Neutrophil (primary cell): ENCODE data around the gene GEMIN4.

ENCODE experiments used
- H3K27ac ChIP-seq: fragments of 200-600 bp; sonication (generic); 2 replicates; pipeline ENCODE4 v1.5.1; 2016; ENCODE audit warnings: mild to moderate bottlenecking, moderate library complexity
- H3K27me3 ChIP-seq: fragments of 200-600 bp; sonication (generic); 2 replicates; pipeline ENCODE4 v1.6.0; 2016; ENCODE audit warnings: mild to moderate bottlenecking
- H3K36me3 ChIP-seq: fragments of 200-600 bp; sonication (generic); 2 replicates; pipeline ENCODE4 v1.5.1; 2017
- H3K4me1 ChIP-seq, 2 experiments: fragments of 200-600 bp in 1 of 2; sonication (generic) in 1 of 2; 1 replicate in 1 of 2; 2 replicates in 1 of 2; pipeline versions ENCODE4 v1.5.1 to v1.6.1; 2013 to 2016; ENCODE audit warnings: low read depth in 1 of 2, low read length in 1 of 2, mild to moderate bottlenecking in 1 of 2, moderate library complexity in 1 of 2; ENCODE audit not compliant: control insufficient read depth in 1 of 2, insufficient read depth in 1 of 2
- H3K4me3 ChIP-seq, 2 experiments: fragments of 200-600 bp in 1 of 2; sonication (generic) in 1 of 2; 1 replicate in 1 of 2; 2 replicates in 1 of 2; pipeline ENCODE4 v1.5.1; 2013 to 2016; ENCODE audit warnings: low read depth in 1 of 2, low read length in 1 of 2, mild to moderate bottlenecking in 1 of 2, moderate library complexity in 1 of 2
- H3K9me3 ChIP-seq: fragments of 200-600 bp; sonication (generic); 2 replicates; pipeline ENCODE4 v1.5.1; 2016
- TF ChIP-seq, protein P1 (sequence below): fragments of 200-600 bp; sonication (generic); IDR thresholded peaks from 2 replicates; pipeline ENCODE4 v1.5.1; 2016; ENCODE audit warnings: antibody characterized with exemption

The GEMIN4 gene

GRCh38 chr17:746783-747629 is 5.1 kb downstream of the GEMIN4 start:
- H3K4me3 ChIP-seq, result no peak overlapping the region

GRCh38 chr17:746181-746580 is 5.9 kb downstream of the GEMIN4 start:
- TF ChIP-seq, protein P1, sequence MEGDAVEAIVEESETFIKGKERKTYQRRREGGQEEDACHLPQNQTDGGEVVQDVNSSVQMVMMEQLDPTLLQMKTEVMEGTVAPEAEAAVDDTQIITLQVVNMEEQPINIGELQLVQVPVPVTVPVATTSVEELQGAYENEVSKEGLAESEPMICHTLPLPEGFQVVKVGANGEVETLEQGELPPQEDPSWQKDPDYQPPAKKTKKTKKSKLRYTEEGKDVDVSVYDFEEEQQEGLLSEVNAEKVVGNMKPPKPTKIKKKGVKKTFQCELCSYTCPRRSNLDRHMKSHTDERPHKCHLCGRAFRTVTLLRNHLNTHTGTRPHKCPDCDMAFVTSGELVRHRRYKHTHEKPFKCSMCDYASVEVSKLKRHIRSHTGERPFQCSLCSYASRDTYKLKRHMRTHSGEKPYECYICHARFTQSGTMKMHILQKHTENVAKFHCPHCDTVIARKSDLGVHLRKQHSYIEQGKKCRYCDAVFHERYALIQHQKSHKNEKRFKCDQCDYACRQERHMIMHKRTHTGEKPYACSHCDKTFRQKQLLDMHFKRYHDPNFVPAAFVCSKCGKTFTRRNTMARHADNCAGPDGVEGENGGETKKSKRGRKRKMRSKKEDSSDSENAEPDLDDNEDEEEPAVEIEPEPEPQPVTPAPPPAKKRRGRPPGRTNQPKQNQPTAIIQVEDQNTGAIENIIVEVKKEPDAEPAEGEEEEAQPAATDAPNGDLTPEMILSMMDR, result no peak
- peaks cover 37% of the 10 kb centered on the region for H3K36me3 ChIP-seq

More at GRCh38 chr17:746783-747629, 5.1 kb downstream of the GEMIN4 start:
- H3K4me1 ChIP-seq, result peaks cover 13 to 14% of the 10 kb centered on the region in 2 experiments
- TF ChIP-seq, protein P1, result no peak
- H3K27ac ChIP-seq, result no peak overlapping the region
- no peaks in the 10 kb centered on the region for H3K27me3 ChIP-seq
- H3K36me3 ChIP-seq, result peaks cover 37% of the 10 kb centered on the region
- no peaks in the 10 kb centered on the region for H3K9me3 ChIP-seq

GRCh38 chr17:745406-745805 is 6.7 kb downstream of the GEMIN4 start:
- Histone ChIP-seq H3K4me3 (no peak overlapping the region), H3K36me3 (peaks cover 37% of the 10 kb centered on the region), H3K4me1 (peaks cover 10 to 11% of the 10 kb centered on the region in 2 experiments), H3K27ac (no peak overlapping the region), H3K9me3 (no peaks in the 10 kb centered on the region), H3K27me3 (no peaks in the 10 kb centered on the region)
- TF ChIP-seq, protein P1, result no peak

More at GRCh38 chr17:746181-746580, 5.9 kb downstream of the GEMIN4 start:
- no peak overlapping the region for H3K4me3 ChIP-seq
- no peak overlapping the region for H3K27ac ChIP-seq
- H3K27me3 ChIP-seq, result no peaks in the 10 kb centered on the region
- H3K9me3 ChIP-seq, result no peaks in the 10 kb centered on the region
- peaks cover 9% of the 10 kb centered on the region in 2 experiments for H3K4me1 ChIP-seq

GRCh38 chr17:744937-745336 is 7.1 kb downstream of the GEMIN4 start:
- Histone ChIP-seq H3K27me3 (no peaks in the 10 kb centered on the region), H3K4me3 (no peak overlapping the region), H3K27ac (no peak overlapping the region), H3K4me1 (peaks cover 14 to 15% of the 10 kb centered on the region in 2 experiments), H3K9me3 (no peaks in the 10 kb centered on the region), H3K36me3 (peaks cover 37% of the 10 kb centered on the region)
- TF ChIP-seq, protein P1, result no peak

DNA sequence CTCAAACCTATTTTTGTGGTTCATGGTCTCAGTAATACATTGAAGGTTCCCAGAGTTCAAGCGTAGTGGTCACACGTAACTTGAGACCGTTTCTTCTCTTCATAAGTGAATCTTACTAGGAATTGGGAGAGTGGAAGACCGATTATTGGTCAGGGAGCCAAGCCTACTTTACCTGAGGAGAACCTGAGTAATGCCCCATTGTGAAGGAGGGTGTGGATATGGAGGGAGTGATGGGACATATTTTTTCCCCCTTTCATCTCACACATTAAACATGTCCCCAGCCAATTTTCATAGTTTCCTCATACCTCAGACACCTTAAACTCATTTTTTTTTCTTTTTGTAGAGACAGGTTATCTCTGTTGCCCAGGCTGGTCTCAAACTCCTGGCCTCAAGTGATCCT is 8.9 kb downstream of the GEMIN4 start:
- H3K36me3 ChIP-seq, result peaks cover 36% of the 10 kb centered on the region
- no peak overlapping the region for H3K4me3 ChIP-seq
- H3K27me3 ChIP-seq, result no peaks in the 10 kb centered on the region
- TF ChIP-seq, protein P1, result no peak
- no peak overlapping the region for H3K27ac ChIP-seq
- no peaks in the 10 kb centered on the region for H3K9me3 ChIP-seq
- peaks cover 20 to 21% of the 10 kb centered on the region in 2 experiments for H3K4me1 ChIP-seq
